Keratinocyte (primary cell): Measurements from ENCODE around the gene TCERG1. TPM values are rescaled to one million over a fixed set of nuclear protein-coding genes. Genes with fewer than 3 reads are reported as not detected.

ENCODE experiments used
- DNase-seq: peaks from one replicate; pipeline ENCODE4 v3.0.0-alpha.2; 2011; ENCODE audit warnings: low read depth, missing footprints, low spot score
- FAIRE-seq: peaks from 2 replicates; lab custom pipeline; 2011; peaks lifted over from hg19 to GRCh38; lab: Jason Lieb, UNC
- H2AFZ ChIP-seq: 2 replicates; pipeline ENCODE4 v1.6.0; 2012; ENCODE audit warnings: low read length, control low read depth, inconsistent platforms; ENCODE audit not compliant: control insufficient read depth
- H3K27ac ChIP-seq: 2 replicates; pipeline ENCODE4 v1.5.1; 2011; ENCODE audit warnings: low read length; ENCODE audit not compliant: control insufficient read depth, insufficient read depth
- H3K27me3 ChIP-seq: 3 replicates; pipeline ENCODE4 v1.6.0; 2011; ENCODE audit warnings: low read length; ENCODE audit not compliant: control insufficient read depth, insufficient read depth; ENCODE audit errors: extremely low read depth
- H3K36me3 ChIP-seq, 2 experiments: 2 replicates in 1 of 2; 3 replicates in 1 of 2; pipeline ENCODE4 v1.5.1; 2011; ENCODE audit warnings: low read length in 2 of 2, mild to moderate bottlenecking in 1 of 2; ENCODE audit not compliant: control insufficient read depth in 2 of 2, insufficient read depth in 2 of 2; ENCODE audit errors: extremely low read depth in 1 of 2
- H3K4me1 ChIP-seq: 3 replicates; pipeline ENCODE4 v1.5.1; 2011; ENCODE audit warnings: low read length; ENCODE audit not compliant: control insufficient read depth, insufficient read depth; ENCODE audit errors: extremely low read depth
- H3K4me2 ChIP-seq: 3 replicates; pipeline ENCODE4 v1.6.0; 2011; ENCODE audit warnings: low read depth, low read length; ENCODE audit not compliant: control insufficient read depth, insufficient read depth; ENCODE audit errors: extremely low read depth
- H3K4me3 ChIP-seq, 3 experiments: fragments of 200-600 bp in 1 of 3; sonication (generic) in 1 of 3; 2 replicates in 2 of 3; 3 replicates in 1 of 3; pipeline ENCODE4 v1.5.1; 2011 to 2016; ENCODE audit warnings: low read length in 3 of 3, mild to moderate bottlenecking in 3 of 3, control low read depth in 2 of 3, inconsistent platforms in 1 of 3, low read depth in 1 of 3, mixed read lengths in 1 of 3, mixed run types in 1 of 3, moderate library complexity in 1 of 3; ENCODE audit not compliant: control insufficient read depth in 2 of 3, insufficient read depth in 2 of 3; ENCODE audit errors: extremely low read depth in 1 of 3
- H3K79me2 ChIP-seq: 2 replicates; pipeline ENCODE4 v1.6.0; 2012; ENCODE audit warnings: low read length; ENCODE audit not compliant: control insufficient read depth, insufficient read depth
- H3K9ac ChIP-seq: 3 replicates; pipeline ENCODE4 v1.6.0; 2011; ENCODE audit warnings: low read length; ENCODE audit not compliant: control insufficient read depth, insufficient read depth; ENCODE audit errors: extremely low read depth
- H3K9me1 ChIP-seq: 3 replicates; pipeline ENCODE4 v1.6.0; 2011; ENCODE audit warnings: low read length; ENCODE audit not compliant: control insufficient read depth, insufficient read depth; ENCODE audit errors: extremely low read depth
- H3K9me3 ChIP-seq: 2 replicates; pipeline ENCODE4 v1.5.1; 2012; ENCODE audit warnings: low read depth, low read length; ENCODE audit not compliant: control insufficient read depth
- H4K20me1 ChIP-seq: 3 replicates; pipeline ENCODE4 v1.6.0; 2011; ENCODE audit warnings: low read length; ENCODE audit not compliant: control insufficient read depth, insufficient read depth; ENCODE audit errors: extremely low read depth
- EZH2 ChIP-seq: IDR thresholded peaks from one replicate; pipeline ENCODE4 v1.6.1; 2012; ENCODE audit warnings: inconsistent platforms, mild to moderate bottlenecking, low read length, moderate library complexity
- dilution Hi-C: fragments of 300-500 bp; cut with MboI; formaldehyde crosslinking; loops from one replicate; pipeline ENCODE4 v1.7.0; 2020; ENCODE audit warnings: low sequenced_read_pairs; ENCODE audit not compliant: extremely low pct_ligation_motif_present
- polyA plus RNA-seq, 5 experiments: library from polyadenylated mRNA; depleted of rRNA in 3 of 5; stranded (reverse) in 3 of 5; stranded (forward) in 1 of 5; unstranded in 1 of 5; fragments of >200 nt; gene quantifications; 1 replicate in 1 of 5; 2 replicates in 3 of 5; 3 replicates in 1 of 5; pipeline versions ENCODE4 v1.2.1 to v1.2.3, GENCODE V29; 2011 to 2012; ENCODE audit warnings: missing spikeins in 2 of 5, low read depth in 1 of 5, low replicate concordance in 1 of 5
- TF ChIP-seq, protein P1 (sequence below), 3 experiments: IDR thresholded peaks in 1 of 3; conservative IDR thresholded peaks in 1 of 3; optimal IDR thresholded peaks in 1 of 3; 2 replicates in 2 of 3; 3 replicates in 1 of 3; pipeline versions ENCODE3 to v1.5.1; 2011; ENCODE audit warnings: low read length in 3 of 3, mild to moderate bottlenecking in 3 of 3, moderate library complexity in 2 of 3, control low read depth in 1 of 3, inconsistent platforms in 1 of 3; ENCODE audit not compliant: insufficient read depth in 2 of 3; ENCODE audit errors: extremely low read depth in 1 of 3

Gene TCERG1
- polyA plus RNA-seq, 1 donor (not counting 4 experiments of a cell fraction or from before 2014, with no cell fraction given), result 71.6 TPM

DNA sequence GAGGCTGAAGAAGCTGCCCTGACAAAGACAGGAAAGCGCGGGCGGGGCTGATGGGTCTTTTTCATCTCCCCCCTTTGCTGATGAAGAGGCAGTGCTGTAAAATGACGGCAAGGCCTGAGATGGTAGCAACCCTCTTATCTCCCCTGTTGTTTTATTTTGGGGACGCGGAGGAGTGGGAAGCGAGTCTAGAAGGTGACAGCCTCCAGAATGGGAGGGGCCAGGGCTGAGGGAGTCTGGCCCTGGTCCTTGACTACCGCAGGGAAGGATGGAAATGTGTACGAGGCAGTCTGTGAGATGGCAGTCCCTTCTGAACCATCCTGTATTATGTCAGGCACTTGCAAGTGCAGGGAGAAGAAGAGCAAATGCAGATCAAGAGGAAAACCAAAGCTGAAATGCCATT is 46.1 kb upstream of the TCERG1 start:
- no peak overlapping the region for H3K4me3 ChIP-seq
- no peaks in the 10 kb centered on the region for H3K36me3 ChIP-seq
- H3K4me1 ChIP-seq, result no peaks in the 10 kb centered on the region
- no peaks in the 10 kb centered on the region for H3K9me3 ChIP-seq
- FAIRE-seq (no peak), DNase-seq (no peak)
- dilution Hi-C loops, result no loop called here
- no peak overlapping the region for H3K9ac ChIP-seq
- no peaks in the 10 kb centered on the region for H3K9me1 ChIP-seq
- H3K27me3 ChIP-seq, result peaks cover 19% of the 10 kb centered on the region
- H2AFZ ChIP-seq, result no peak overlapping the region
- H3K4me2 ChIP-seq, result no peak overlapping the region
- no peak for TF ChIP-seq EZH2
- TF ChIP-seq, protein P1, sequence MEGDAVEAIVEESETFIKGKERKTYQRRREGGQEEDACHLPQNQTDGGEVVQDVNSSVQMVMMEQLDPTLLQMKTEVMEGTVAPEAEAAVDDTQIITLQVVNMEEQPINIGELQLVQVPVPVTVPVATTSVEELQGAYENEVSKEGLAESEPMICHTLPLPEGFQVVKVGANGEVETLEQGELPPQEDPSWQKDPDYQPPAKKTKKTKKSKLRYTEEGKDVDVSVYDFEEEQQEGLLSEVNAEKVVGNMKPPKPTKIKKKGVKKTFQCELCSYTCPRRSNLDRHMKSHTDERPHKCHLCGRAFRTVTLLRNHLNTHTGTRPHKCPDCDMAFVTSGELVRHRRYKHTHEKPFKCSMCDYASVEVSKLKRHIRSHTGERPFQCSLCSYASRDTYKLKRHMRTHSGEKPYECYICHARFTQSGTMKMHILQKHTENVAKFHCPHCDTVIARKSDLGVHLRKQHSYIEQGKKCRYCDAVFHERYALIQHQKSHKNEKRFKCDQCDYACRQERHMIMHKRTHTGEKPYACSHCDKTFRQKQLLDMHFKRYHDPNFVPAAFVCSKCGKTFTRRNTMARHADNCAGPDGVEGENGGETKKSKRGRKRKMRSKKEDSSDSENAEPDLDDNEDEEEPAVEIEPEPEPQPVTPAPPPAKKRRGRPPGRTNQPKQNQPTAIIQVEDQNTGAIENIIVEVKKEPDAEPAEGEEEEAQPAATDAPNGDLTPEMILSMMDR (optimal IDR thresholded peaks at IDR 0.05 in 1 of 3, IDR thresholded peaks at IDR 0.05 in 1 of 3, conservative IDR thresholded peaks at IDR 0.05 in 1 of 3; ENCODE audit: extremely low read depth in 1 of 3, insufficient read depth in 2 of 3, low read length in 3 of 3), result no peak
- no peak overlapping the region for H3K27ac ChIP-seq
- H4K20me1 ChIP-seq, result no peaks in the 10 kb centered on the region
- no peaks in the 10 kb centered on the region for H3K79me2 ChIP-seq

DNA sequence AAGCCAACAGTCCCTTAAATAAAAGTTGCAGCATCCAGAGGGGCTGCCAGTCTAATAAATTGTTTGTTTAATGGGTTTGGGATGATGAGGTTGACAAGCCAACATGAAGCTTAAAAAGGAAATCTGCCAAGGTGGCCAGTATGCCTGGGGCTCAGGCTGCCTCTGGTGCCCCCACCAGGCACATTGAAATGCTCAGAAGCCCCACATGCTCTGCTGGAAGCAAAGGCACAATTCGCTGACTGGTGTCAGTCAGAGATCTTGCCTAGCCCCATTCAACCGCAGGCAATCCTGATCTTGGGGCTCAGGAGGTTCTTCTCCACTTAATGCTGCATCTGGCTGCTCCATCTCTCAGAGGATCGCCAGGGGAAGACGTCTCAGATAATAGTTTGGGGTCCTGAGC is 44.2 kb upstream of the TCERG1 start:
- H3K9me1 ChIP-seq, result no peaks in the 10 kb centered on the region
- TF ChIP-seq EZH2, result no peak
- TF ChIP-seq, protein P1 (optimal IDR thresholded peaks at IDR 0.05 in 1 of 3, IDR thresholded peaks at IDR 0.05 in 1 of 3, conservative IDR thresholded peaks at IDR 0.05 in 1 of 3; ENCODE audit: extremely low read depth in 1 of 3, insufficient read depth in 2 of 3, low read length in 3 of 3), result no peak
- FAIRE-seq (no peak), DNase-seq (no peak)
- no peaks in the 10 kb centered on the region for H3K79me2 ChIP-seq
- no peak overlapping the region for H3K9ac ChIP-seq
- H3K4me2 ChIP-seq, result no peak overlapping the region
- H3K36me3 ChIP-seq, result no peaks in the 10 kb centered on the region
- H3K9me3 ChIP-seq, result no peaks in the 10 kb centered on the region
- H3K4me3 ChIP-seq, result no peak overlapping the region
- no peak overlapping the region for H2AFZ ChIP-seq
- no peak overlapping the region for H3K27ac ChIP-seq
- H3K4me1 ChIP-seq, result no peaks in the 10 kb centered on the region
- dilution Hi-C loops, result no loop called here
- H3K27me3 ChIP-seq, result peaks cover 17% of the 10 kb centered on the region
- H4K20me1 ChIP-seq, result no peaks in the 10 kb centered on the region
